AG10803 (cell line): Measurements from ENCODE around the gene TEX53.

ENCODE experiments used
- DNase-seq: peaks from one replicate; pipeline ENCODE4 v3.0.0; 2010; ENCODE audit warnings: low read depth
- H3K4me3 ChIP-seq: 2 replicates; pipeline ENCODE4 v1.5.1; 2011; ENCODE audit warnings: mild to moderate bottlenecking, low read length, control low read depth
- CTCF ChIP-seq: conservative IDR thresholded peaks from 2 replicates; pipeline ENCODE4 v1.5.1; 2011; ENCODE audit warnings: mild to moderate bottlenecking, low read length, control low read depth, inconsistent platforms

Gene TEX53

GRCh38 chr9:114688379-114688778 is 30.8 kb upstream of the TEX53 start:
- DNase-seq: no peak
- no peak for TF ChIP-seq CTCF
- H3K4me3 ChIP-seq: no peak overlapping the region

- no peak for DNase-seq
- H3K4me3 ChIP-seq: no peak overlapping the region
- TF ChIP-seq CTCF: no peak
Measured at GRCh38 chr9:114687034-114687433, 29.4 kb upstream of the TEX53 start.

- no peak for TF ChIP-seq CTCF
- H3K4me3 ChIP-seq: no peak overlapping the region
- DNase-seq: no peak
Measured at GRCh38 chr9:114685951-114686350, 28.3 kb upstream of the TEX53 start.

GRCh38 chr9:114684036-114684435 is 26.4 kb upstream of the TEX53 start:
- TF ChIP-seq CTCF: no peak
- H3K4me3 ChIP-seq: no peak overlapping the region
- DNase-seq: no peak

GRCh38 chr9:114682846-114683245 is 25.2 kb upstream of the TEX53 start:
- no peak overlapping the region for H3K4me3 ChIP-seq
- no peak for DNase-seq
- no peak for TF ChIP-seq CTCF

GRCh38 chr9:114681594-114682332 is 24.2 kb upstream of the TEX53 start, which contains the start of gene TEX48:
Gene TEX48 (minus strand): TSS chr9:114682192. CDS start chr9:114671723, 10,469 bp downstream.
- H3K4me3 ChIP-seq: no peak within 1 kb of the TSS
- peak; percentile 82 for DNase-seq
- TF ChIP-seq CTCF: peak; percentile 88

- DNase-seq: peak; percentile 78
- no peak for TF ChIP-seq CTCF
- no peak overlapping the region for H3K4me3 ChIP-seq
Measured at GRCh38 chr9:114680259-114681001, 22.8 kb upstream of the TEX53 start.
